Measurements from ENCODE around the gene RAD9A.

RAD9A gene

GRCh38 chr11:67442504-67443404 lies 51.0 kb downstream of the RAD9A start:
- DNase-seq: no peak

GRCh38 chr11:67445515-67445914 lies 53.7 kb downstream of the RAD9A start:
- DNase-seq: no peak
